IMR-90 (cell line): Measurements from ENCODE around the gene C6orf15. TPM values are rescaled to one million over a fixed set of nuclear protein-coding genes. Genes with fewer than 3 reads are reported as not detected.

Experiments
- ATAC-seq: fragments of 200-7000 bp; cut with Tn5 transposase; 2 replicates; pipeline ENCODE4 v1.9.1; 2020; ENCODE audit warnings: low read depth, mild to moderate bottlenecking, moderate library complexity
- BruUV-seq: library from RNA; stranded (reverse); fragments of 400-500 nt; replicated peaks from 2 replicates; lab custom pipeline; 2021; lab: Mats Ljungman, UMichigan
- CTCF ChIA-PET: fragments of 300-600 bp; formaldehyde crosslinking; extraction: SDS; loops from one replicate; lab custom pipeline; 2021; ENCODE audit warnings: antibody characterized with exemption; lab: Yijun Ruan, JAX
- POLR2A ChIA-PET: fragments of 300-600 bp; sonication (Branson Sonifier 250); formaldehyde crosslinking; loops from one replicate; lab custom pipeline; 2022; ENCODE audit warnings: antibody characterized with exemption; ENCODE audit not compliant: unreplicated experiment; lab: Charles Lee
- DNase-seq: peaks from one replicate; pipeline ENCODE4 v3.0.0; 2013
- H2AFZ ChIP-seq: replicated peaks from 2 replicates; pipeline ENCODE3; 2013; ENCODE audit warnings: low read length, mild to moderate bottlenecking; ENCODE audit not compliant: poor library complexity
- H2AK5ac ChIP-seq: 2 replicates; pipeline ENCODE4 v1.6.1; 2013; ENCODE audit warnings: low read depth, low read length, inconsistent platforms
- H2AK9ac ChIP-seq: replicated peaks from 2 replicates; pipeline ENCODE3; 2013; ENCODE audit warnings: mild to moderate bottlenecking, low read depth, low read length, moderate library complexity; ENCODE audit not compliant: poor library complexity
- H2BK120ac ChIP-seq: 2 replicates; pipeline ENCODE4 v1.6.1; 2013; ENCODE audit warnings: low read depth, low read length, inconsistent platforms
- H2BK15ac ChIP-seq: 3 replicates; pipeline ENCODE4 v1.6.1; 2013; ENCODE audit warnings: low read depth, low read length, inconsistent platforms
- H2BK20ac ChIP-seq: 2 replicates; pipeline ENCODE4 v1.6.1; 2013; ENCODE audit warnings: low read depth, mild to moderate bottlenecking, inconsistent platforms, low read length, moderate library complexity
- H2BK5ac ChIP-seq: 2 replicates; pipeline ENCODE4 v1.6.1; 2013; ENCODE audit warnings: mild to moderate bottlenecking, low read depth, low read length, inconsistent platforms; ENCODE audit not compliant: poor library complexity, severe bottlenecking
- H3K14ac ChIP-seq: replicated peaks from 2 replicates; pipeline ENCODE4 v1.6.1; 2013; ENCODE audit warnings: low read depth, low read length, inconsistent platforms
- H3K18ac ChIP-seq: 2 replicates; pipeline ENCODE4 v1.6.1; 2013; ENCODE audit warnings: low read depth, low read length, control low read depth
- H3K23ac ChIP-seq: 2 replicates; pipeline ENCODE4 v1.6.1; 2013; ENCODE audit warnings: low read depth, low read length, inconsistent platforms
- H3K27ac ChIP-seq: 2 replicates; pipeline ENCODE4 v1.5.1; 2013; ENCODE audit warnings: mild to moderate bottlenecking, control low read depth, low read length; ENCODE audit not compliant: insufficient read depth
- H3K27me3 ChIP-seq: 2 replicates; pipeline ENCODE4 v1.6.1; 2013; ENCODE audit warnings: low read length; ENCODE audit not compliant: control insufficient read depth, insufficient read depth
- H3K36me3 ChIP-seq: 2 replicates; pipeline ENCODE4 v1.6.1; 2013; ENCODE audit warnings: low read length, mixed read lengths; ENCODE audit not compliant: control insufficient read depth, insufficient read depth
- H3K4ac ChIP-seq: 2 replicates; pipeline ENCODE4 v1.6.1; 2013; ENCODE audit warnings: low read depth, low read length, inconsistent platforms
- H3K4me1 ChIP-seq: 2 replicates; pipeline ENCODE4 v1.6.1; 2013; ENCODE audit warnings: low read length, mixed read lengths; ENCODE audit not compliant: control insufficient read depth, insufficient read depth
- H3K4me2 ChIP-seq: 2 replicates; pipeline ENCODE4 v1.6.1; 2013; ENCODE audit warnings: low read depth, mild to moderate bottlenecking, control low read depth, low read length, moderate library complexity
- H3K4me3 ChIP-seq: 2 replicates; pipeline ENCODE4 v1.5.1; 2013; ENCODE audit warnings: low read depth, mild to moderate bottlenecking, control low read depth, low read length, moderate library complexity; ENCODE audit not compliant: insufficient read depth
- H3K56ac ChIP-seq: 2 replicates; pipeline ENCODE4 v1.6.1; 2013; ENCODE audit warnings: low read length, inconsistent platforms; ENCODE audit not compliant: insufficient read depth; ENCODE audit errors: extremely low read depth
- H3K79me1 ChIP-seq, 2 experiments: 2 replicates each; pipeline ENCODE4 v1.6.1; 2013; ENCODE audit warnings: low read length in 2 of 2, inconsistent platforms in 1 of 2, low read depth in 1 of 2
- H3K9ac ChIP-seq: 2 replicates; pipeline ENCODE4 v1.6.1; 2013; ENCODE audit warnings: low read depth, low read length, control low read depth
- H3K9me1 ChIP-seq: 2 replicates; pipeline ENCODE4 v1.6.1; 2013; ENCODE audit warnings: low read length, inconsistent platforms; ENCODE audit not compliant: insufficient read depth
- H3K9me3 ChIP-seq: 2 replicates; pipeline ENCODE4 v1.6.1; 2013; ENCODE audit warnings: low read length; ENCODE audit not compliant: control insufficient read depth, insufficient read depth
- H4K20me1 ChIP-seq: 2 replicates; pipeline ENCODE4 v1.6.1; 2013; ENCODE audit warnings: low read length, inconsistent platforms; ENCODE audit not compliant: insufficient read depth
- H4K5ac ChIP-seq: 2 replicates; pipeline ENCODE4 v1.6.1; 2013; ENCODE audit warnings: mild to moderate bottlenecking, low read depth, low read length, control low read depth
- H4K8ac ChIP-seq, 2 experiments: 2 replicates each; pipeline ENCODE4 v1.6.1; 2013; ENCODE audit warnings: low read depth in 2 of 2, low read length in 2 of 2, control low read depth in 1 of 2, inconsistent platforms in 1 of 2
- H4K91ac ChIP-seq: 2 replicates; pipeline ENCODE4 v1.6.1; 2013; ENCODE audit warnings: low read depth, low read length, inconsistent platforms; ENCODE audit not compliant: insufficient read depth
- BHLHE40 ChIP-seq: fragments of 150-350 bp; IDR thresholded peaks from 2 replicates; pipeline ENCODE4 v1.6.1; 2016; ENCODE audit warnings: mild to moderate bottlenecking, low read depth, low read length
- CEBPB ChIP-seq: IDR thresholded peaks from 2 replicates; pipeline ENCODE4 v1.6.1; 2012; ENCODE audit warnings: low read depth, low read length, improper control_type of control experiment
- CHD1 ChIP-seq: IDR thresholded peaks from 2 replicates; pipeline ENCODE4 v1.6.1; 2012; ENCODE audit warnings: low read depth, low read length, improper control_type of control experiment
- FOS ChIP-seq: fragments of 150-350 bp; IDR thresholded peaks from 2 replicates; pipeline ENCODE4 v1.6.1; 2016; ENCODE audit warnings: low read depth, low read length
- MAFK ChIP-seq: IDR thresholded peaks from 2 replicates; pipeline ENCODE4 v1.6.1; 2012; ENCODE audit warnings: low read depth, low read length, improper control_type of control experiment
- MAZ ChIP-seq: IDR thresholded peaks from 2 replicates; pipeline ENCODE4 v1.6.1; 2012; ENCODE audit warnings: low read depth, mild to moderate bottlenecking, low read length, improper control_type of control experiment, moderate library complexity, borderline replicate concordance
- MXI1 ChIP-seq: IDR thresholded peaks from 2 replicates; pipeline ENCODE4 v1.6.1; 2012; ENCODE audit warnings: low read depth, mild to moderate bottlenecking, low read length, moderate library complexity, borderline replicate concordance
- NFE2L2 ChIP-seq: fragments of 150-350 bp; IDR thresholded peaks from 2 replicates; pipeline ENCODE4 v1.6.1; 2016; ENCODE audit warnings: low read depth, mild to moderate bottlenecking, low read length
- POLR2A ChIP-seq: IDR thresholded peaks from 2 replicates; pipeline ENCODE4 v1.6.1; 2012; ENCODE audit warnings: mild to moderate bottlenecking, low read depth, low read length
- RAD21 ChIP-seq: IDR thresholded peaks from 2 replicates; pipeline ENCODE4 v1.6.1; 2012; ENCODE audit warnings: low read length, improper control_type of control experiment
- RCOR1 ChIP-seq: IDR thresholded peaks from 2 replicates; pipeline ENCODE4 v1.6.1; 2012; ENCODE audit warnings: mild to moderate bottlenecking, low read length, improper control_type of control experiment; ENCODE audit not compliant: insufficient replicate concordance
- RFX5 ChIP-seq: IDR thresholded peaks from 2 replicates; pipeline ENCODE4 v1.8.0; 2012; ENCODE audit warnings: low read depth, mild to moderate bottlenecking, low read length, moderate library complexity
- SMC3 ChIP-seq: fragments of 150-350 bp; IDR thresholded peaks from 2 replicates; pipeline ENCODE4 v1.6.1; 2016; ENCODE audit warnings: low read depth, mild to moderate bottlenecking, antibody characterized with exemption, low read length, moderate library complexity
- WGBS, 2 experiments: methylation state at CpG; one replicate each; pipeline versions ENCODE4 v1.1.5 to v1.1.7; 2013; ENCODE audit warnings: missing lambda C conversion rate in 2 of 2; ENCODE audit not compliant: insufficient read length in 1 of 2; ENCODE audit errors: extremely low coverage in 2 of 2; 5-methylcytosine and 5-hydroxymethylcytosine counted together
- dilution Hi-C: fragments of 300-500 bp; cut with HindIII; formaldehyde crosslinking; loops from one replicate; pipeline ENCODE4 v1.14.3; 2018; ENCODE audit warnings: low sequenced_read_pairs; ENCODE audit not compliant: unreplicated experiment
- in situ Hi-C: fragments of 300-500 bp; cut with MboI; formaldehyde crosslinking; loops from 3 replicates; pipeline ENCODE4 v1.14.3; 2019; ENCODE audit warnings: low sequenced_read_pairs, inconsistent platforms, mixed read lengths
- intact Hi-C: fragments of 100-400 bp; cut with micrococcal nuclease; formaldehyde crosslinking; loops from 2 replicates; pipeline ENCODE4 v1.10.0; 2022
- polyA plus RNA-seq, 3 experiments: library from polyadenylated mRNA; depleted of rRNA; stranded (reverse); fragments of >200 nt; gene quantifications; 2 replicates each; pipeline ENCODE4 v1.2.3, GENCODE V29; 2012; ENCODE audit warnings: low replicate concordance in 1 of 3
- total RNA-seq: library from RNA; depleted of rRNA; stranded (reverse); fragments of >200 nt; gene quantifications from 2 replicates; pipeline ENCODE4 v1.2.3, GENCODE V29; 2012
- TF ChIP-seq, protein P1 (sequence below): fragments of 150-350 bp; IDR thresholded peaks from 2 replicates; pipeline ENCODE4 v1.6.1; 2017; ENCODE audit warnings: mild to moderate bottlenecking, antibody characterized with exemption, low read length, low read depth
- TF ChIP-seq, protein P2 (sequence below): conservative IDR thresholded peaks from 2 replicates; pipeline ENCODE4 v1.5.1; 2012; ENCODE audit warnings: mild to moderate bottlenecking, low read depth, low read length, improper control_type of control experiment
- TF ChIP-seq, protein P3 (sequence below): fragments of 150-350 bp; IDR thresholded peaks from 2 replicates; pipeline ENCODE4 v1.6.1; 2016; ENCODE audit warnings: low read depth, mild to moderate bottlenecking, low read length, moderate library complexity, borderline replicate concordance

The C6orf15 gene
- total and polyA plus RNA-seq, 2 of the 4 experiments (the other 2 are of a cell fraction), result not detected

DNA sequence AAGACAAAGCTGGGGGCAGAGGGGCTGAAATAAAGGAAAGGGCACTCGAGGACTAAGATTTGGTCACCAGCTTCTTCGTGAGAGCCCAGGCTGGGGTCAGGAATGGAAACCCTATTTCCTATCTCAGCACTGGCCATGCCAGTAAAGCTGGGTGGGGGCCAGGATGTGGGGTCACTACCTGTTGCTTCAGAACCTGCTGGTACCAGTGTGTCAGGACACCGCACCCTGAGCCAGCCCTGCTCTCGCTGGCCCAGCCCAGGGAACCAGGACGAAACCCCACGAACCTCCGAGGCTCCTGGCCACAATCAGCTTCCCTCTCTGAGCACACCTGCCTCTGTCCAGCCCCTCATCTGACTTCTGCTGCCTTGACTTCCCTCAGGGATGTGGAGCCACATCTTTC is 5.8 kb upstream of the C6orf15 start:
- Histone ChIP-seq H2BK5ac (no peak overlapping the region), H3K23ac (no peak overlapping the region), H3K14ac (no peak overlapping the region), H4K8ac (no peak overlapping the region), H4K91ac (no peak overlapping the region), H3K27ac (no peak overlapping the region), H3K56ac (no peak overlapping the region), H3K4me1 (peaks cover 13% of the 10 kb centered on the region), H2BK120ac (no peak overlapping the region), H3K9me3 (no peaks in the 10 kb centered on the region), H2BK15ac (no peak overlapping the region), H3K4me3 (no peak overlapping the region), H2BK20ac (no peak overlapping the region), H4K5ac (no peak overlapping the region), H2AK9ac (peak overlapping the region; percentile 35), H3K9ac (no peak overlapping the region), H3K4ac (no peak overlapping the region), H2AFZ (no peak overlapping the region), H3K36me3 (no peaks in the 10 kb centered on the region), H4K20me1 (no peaks in the 10 kb centered on the region), H3K79me1 (peaks cover 0 to 9% of the 10 kb centered on the region in 2 experiments; a peak in 2 of 4 replicates), H3K27me3 (peaks cover 3% of the 10 kb centered on the region; the same call in 1 of the 2 replicates), H3K9me1 (peaks cover 15% of the 10 kb centered on the region), H2AK5ac (no peak overlapping the region), H3K4me2 (no peak overlapping the region), H3K18ac (no peak overlapping the region)
- WGBS, 2 experiments, result 100% methylated on average over 3 of the region's 7 CpGs; no CpG with 5 or more reads in 1 of the 2 experiments
- BruUV-seq, result no TSS peak
- CTCF ChIA-PET, result interaction anchor here (0.6 kb wide), 1 partner anchor 27 kb away, joined by 5 read pairs; no protein-coding TSS in a partner anchor
- TF ChIP-seq MAFK (no peak), CEBPB (no peak), FOS (no peak), SMC3 (no peak), MAZ (no peak), CHD1 (no peak), RAD21 (no peak), BHLHE40 (no peak), RCOR1 (no peak), RFX5 (no peak), NFE2L2 (no peak), POLR2A (no peak), MXI1 (no peak)
- TF ChIP-seq, protein P1, sequence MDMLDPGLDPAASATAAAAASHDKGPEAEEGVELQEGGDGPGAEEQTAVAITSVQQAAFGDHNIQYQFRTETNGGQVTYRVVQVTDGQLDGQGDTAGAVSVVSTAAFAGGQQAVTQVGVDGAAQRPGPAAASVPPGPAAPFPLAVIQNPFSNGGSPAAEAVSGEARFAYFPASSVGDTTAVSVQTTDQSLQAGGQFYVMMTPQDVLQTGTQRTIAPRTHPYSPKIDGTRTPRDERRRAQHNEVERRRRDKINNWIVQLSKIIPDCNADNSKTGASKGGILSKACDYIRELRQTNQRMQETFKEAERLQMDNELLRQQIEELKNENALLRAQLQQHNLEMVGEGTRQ, result no peak
- TF ChIP-seq, protein P2, sequence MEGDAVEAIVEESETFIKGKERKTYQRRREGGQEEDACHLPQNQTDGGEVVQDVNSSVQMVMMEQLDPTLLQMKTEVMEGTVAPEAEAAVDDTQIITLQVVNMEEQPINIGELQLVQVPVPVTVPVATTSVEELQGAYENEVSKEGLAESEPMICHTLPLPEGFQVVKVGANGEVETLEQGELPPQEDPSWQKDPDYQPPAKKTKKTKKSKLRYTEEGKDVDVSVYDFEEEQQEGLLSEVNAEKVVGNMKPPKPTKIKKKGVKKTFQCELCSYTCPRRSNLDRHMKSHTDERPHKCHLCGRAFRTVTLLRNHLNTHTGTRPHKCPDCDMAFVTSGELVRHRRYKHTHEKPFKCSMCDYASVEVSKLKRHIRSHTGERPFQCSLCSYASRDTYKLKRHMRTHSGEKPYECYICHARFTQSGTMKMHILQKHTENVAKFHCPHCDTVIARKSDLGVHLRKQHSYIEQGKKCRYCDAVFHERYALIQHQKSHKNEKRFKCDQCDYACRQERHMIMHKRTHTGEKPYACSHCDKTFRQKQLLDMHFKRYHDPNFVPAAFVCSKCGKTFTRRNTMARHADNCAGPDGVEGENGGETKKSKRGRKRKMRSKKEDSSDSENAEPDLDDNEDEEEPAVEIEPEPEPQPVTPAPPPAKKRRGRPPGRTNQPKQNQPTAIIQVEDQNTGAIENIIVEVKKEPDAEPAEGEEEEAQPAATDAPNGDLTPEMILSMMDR, result no peak
- TF ChIP-seq, protein P3, sequence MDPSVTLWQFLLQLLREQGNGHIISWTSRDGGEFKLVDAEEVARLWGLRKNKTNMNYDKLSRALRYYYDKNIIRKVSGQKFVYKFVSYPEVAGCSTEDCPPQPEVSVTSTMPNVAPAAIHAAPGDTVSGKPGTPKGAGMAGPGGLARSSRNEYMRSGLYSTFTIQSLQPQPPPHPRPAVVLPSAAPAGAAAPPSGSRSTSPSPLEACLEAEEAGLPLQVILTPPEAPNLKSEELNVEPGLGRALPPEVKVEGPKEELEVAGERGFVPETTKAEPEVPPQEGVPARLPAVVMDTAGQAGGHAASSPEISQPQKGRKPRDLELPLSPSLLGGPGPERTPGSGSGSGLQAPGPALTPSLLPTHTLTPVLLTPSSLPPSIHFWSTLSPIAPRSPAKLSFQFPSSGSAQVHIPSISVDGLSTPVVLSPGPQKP, result no peak
- intact Hi-C loops, result no loop called here
- ATAC-seq (no peak), DNase-seq (no peak)
- dilution Hi-C loops, result no loop called here
- in situ Hi-C loops, result no loop called here
- POLR2A ChIA-PET, result no interaction called here
